Measurements from ENCODE around the gene FER1L5. TPM values are rescaled to one million over a fixed set of nuclear protein-coding genes. Genes with fewer than 3 reads are reported as not detected.
"Not testable (repeated sequence)": the region's sequence is repeated elsewhere in the genome, so short reads cannot be mapped to it uniquely, and the experiment has no call there.

FER1L5 gene
- total and polyA plus RNA-seq, 2 donors (not counting 3 experiments of a cell fraction or from before 2014, with no cell fraction given), result not detected

- dilution Hi-C loops (cut with MboI; ENCODE audit: extremely low pct_ligation_motif_present, low sequenced_read_pairs), result not testable (repeated sequence)
Observed at GRCh38 chr2:96654791-96655190, 12.2 kb downstream of the FER1L5 start.

GRCh38 chr2:96655526-96655925, 13.0 kb downstream of the FER1L5 start:
- H3K9ac ChIP-seq (replicated peaks; ENCODE audit: extremely low read depth, insufficient read depth, low read length), result no peak overlapping the region
- peaks cover 4 to 10% of the 10 kb centered on the region in 2 experiments for H3K27me3 ChIP-seq (ENCODE audit: control insufficient read depth in 2 of 2, insufficient read depth in 2 of 2, low read length in 2 of 2)
- TF ChIP-seq EZH2 (IDR thresholded peaks at IDR 0.05; ENCODE audit: borderline replicate concordance, low read depth, low read length, severe bottlenecking), result no peak
- TF ChIP-seq CTCF (IDR thresholded peaks at IDR 0.05; ENCODE audit: extremely low read depth in 1 of 2, insufficient read depth in 1 of 2, low read depth in 1 of 2, low read length in 2 of 2), result no peak
- no peak for TF ChIP-seq POLR2AphosphoS5 (IDR thresholded peaks at IDR 0.05; ENCODE audit: insufficient read depth, low read depth, low read length)
- TF ChIP-seq GATA2 (IDR thresholded peaks at IDR 0.05; ENCODE audit: insufficient read depth, insufficient read length, low read depth, low read length), result no peak
- no peak for TF ChIP-seq POLR2A (IDR thresholded peaks at IDR 0.05; ENCODE audit: low read depth, low read length)
- no peak for TF ChIP-seq MAX (IDR thresholded peaks at IDR 0.05; ENCODE audit: insufficient read depth, insufficient read length)
- H3K4me3 ChIP-seq (replicated peaks in 1 of 3; ENCODE audit: insufficient read depth in 1 of 3, low read depth in 1 of 3, low read length in 3 of 3), result no peak overlapping the region
- POLR2A ChIA-PET, result no interaction called here
- H3K9me1 ChIP-seq (replicated peaks; ENCODE audit: control insufficient read depth, extremely low read depth, insufficient read depth, low read length), result no peaks in the 10 kb centered on the region
- H3K27ac ChIP-seq (ENCODE audit: insufficient read depth, low read depth, low read length), result no peak overlapping the region
- BruUV-seq (replicated peaks), result no TSS peak
- H3K79me2 ChIP-seq (ENCODE audit: control insufficient read depth, insufficient read depth, low read length), result no peaks in the 10 kb centered on the region
- no peak overlapping the region for H3K4me2 ChIP-seq (ENCODE audit: insufficient read depth, low read length)
- no peaks in the 10 kb centered on the region for H4K20me1 ChIP-seq (replicated peaks; ENCODE audit: control insufficient read depth, extremely low read depth, insufficient read depth, low read length)
- CTCF ChIA-PET, result no interaction called here
- no peaks in the 10 kb centered on the region for H3K4me1 ChIP-seq (ENCODE audit: control insufficient read depth, extremely low read depth, insufficient read depth, low read length)
- dilution Hi-C loops (cut with MboI; ENCODE audit: extremely low pct_ligation_motif_present, low sequenced_read_pairs) (no loop called here), intact Hi-C loops (cut with micrococcal nuclease) (no loop called here)
- H3K36me3 ChIP-seq (ENCODE audit: control insufficient read depth in 2 of 2, extremely low read depth in 1 of 2, insufficient read depth in 2 of 2, low read length in 2 of 2), result no peaks in the 10 kb centered on the region
- no peak overlapping the region for H2AFZ ChIP-seq (ENCODE audit: low read depth, low read length)
- no peaks in the 10 kb centered on the region for H3K9me3 ChIP-seq (replicated peaks; ENCODE audit: control insufficient read depth, insufficient read depth, low read length)
- FAIRE-seq (no peak), DNase-seq (ENCODE audit: low read depth, low spot score) (no peak)

More at GRCh38 chr2:96654791-96655190, 12.2 kb downstream of the FER1L5 start:
- H3K79me2 ChIP-seq (ENCODE audit: control insufficient read depth, insufficient read depth, low read length); FAIRE-seq; H3K9me3 ChIP-seq (replicated peaks; ENCODE audit: control insufficient read depth, insufficient read depth, low read length); H3K4me1 ChIP-seq (ENCODE audit: control insufficient read depth, extremely low read depth, insufficient read depth, low read length); H2AFZ ChIP-seq (ENCODE audit: low read depth, low read length); intact Hi-C loops (cut with micrococcal nuclease); H3K9ac ChIP-seq (replicated peaks; ENCODE audit: extremely low read depth, insufficient read depth, low read length); DNase-seq (ENCODE audit: low read depth, low spot score); H3K4me3 ChIP-seq (replicated peaks in 1 of 3; ENCODE audit: insufficient read depth in 1 of 3, low read depth in 1 of 3, low read length in 3 of 3); POLR2A ChIA-PET; H3K27ac ChIP-seq (ENCODE audit: insufficient read depth, low read depth, low read length); H3K4me2 ChIP-seq (ENCODE audit: insufficient read depth, low read length); H3K9me1 ChIP-seq (replicated peaks; ENCODE audit: control insufficient read depth, extremely low read depth, insufficient read depth, low read length); H4K20me1 ChIP-seq (replicated peaks; ENCODE audit: control insufficient read depth, extremely low read depth, insufficient read depth, low read length); BruUV-seq (replicated peaks); H3K36me3 ChIP-seq (ENCODE audit: control insufficient read depth in 2 of 2, extremely low read depth in 1 of 2, insufficient read depth in 2 of 2, low read length in 2 of 2): not testable (repeated sequence)
- H3K27me3 ChIP-seq (ENCODE audit: control insufficient read depth in 2 of 2, insufficient read depth in 2 of 2, low read length in 2 of 2), result peaks cover 4 to 10% of the 10 kb centered on the region in 2 experiments
- CTCF ChIA-PET, result interaction anchor here (0.7 kb wide), 1 partner anchor 1878 kb away, joined by 4 read pairs; no protein-coding TSS in a partner anchor

Data from endothelial cell of umbilical vein (primary cell).